ENCODE results near the gene GUCY1A1. TPM values are rescaled to one million over a fixed set of nuclear protein-coding genes. Genes with fewer than 3 reads are reported as not detected.

Gene GUCY1A1
- total RNA-seq, 3 donors from 2014 or later (not counting 1 experiment from before 2014, with no cell fraction given): 4.1 to 7.4 (median 5.2) TPM

- Mint-ChIP-seq H3K4me1 (no peaks in the 10 kb centered on the region), H3K36me3 (no peaks in the 10 kb centered on the region), H3K9me3 (no peaks in the 10 kb centered on the region), H3K27me3 (ENCODE audit: low read depth in 2 of 2) (no peaks in the 10 kb centered on the region), H3K4me3 (no peak overlapping the region), H3K27ac (no peak overlapping the region)
- Histone ChIP-seq H3K4me3 (ENCODE audit: low read length) (no peak overlapping the region), H3K9me3 (ENCODE audit: control insufficient read depth, insufficient read depth, low read length) (no peaks in the 10 kb centered on the region), H3K27me3 (ENCODE audit: control insufficient read depth, insufficient read depth, low read length) (no peaks in the 10 kb centered on the region), H3K27ac (ENCODE audit: low read length) (no peak overlapping the region), H3K36me3 (ENCODE audit: control insufficient read depth, insufficient read depth, low read length) (no peaks in the 10 kb centered on the region), H3K4me1 (ENCODE audit: control insufficient read depth, insufficient read depth, low read length) (no peaks in the 10 kb centered on the region)
- WGBS (ENCODE audit: insufficient coverage): 84% methylated on average over 3 of the region's 3 CpGs
- DNase-seq: no peak
- no peak for ATAC-seq
- TF ChIP-seq CTCF (IDR thresholded peaks at IDR 0.05): no peak
- intact Hi-C loops (cut with micrococcal nuclease): no loop called here
These were observed 67.4 kb downstream of the GUCY1A1 start for GRCh38 chr4:155734065-155734464.

- H3K27me3 Mint-ChIP-seq (ENCODE audit: low read depth in 2 of 2): no peaks in the 10 kb centered on the region
- no peaks in the 10 kb centered on the region for H3K9me3 ChIP-seq (ENCODE audit: control insufficient read depth, insufficient read depth, low read length)
- intact Hi-C loops (cut with micrococcal nuclease): no loop called here
- H3K4me1 Mint-ChIP-seq: no peaks in the 10 kb centered on the region
- no peaks in the 10 kb centered on the region for H3K4me1 ChIP-seq (ENCODE audit: control insufficient read depth, insufficient read depth, low read length)
- no peaks in the 10 kb centered on the region for H3K36me3 Mint-ChIP-seq
- WGBS (ENCODE audit: insufficient coverage): no CpG with 5 or more reads among the region's 1 CpG
- no peak for TF ChIP-seq CTCF (IDR thresholded peaks at IDR 0.05)
- no peak overlapping the region for H3K4me3 Mint-ChIP-seq
- ATAC-seq (no peak), DNase-seq (no peak)
- H3K9me3 Mint-ChIP-seq: no peaks in the 10 kb centered on the region
- no peaks in the 10 kb centered on the region for H3K27me3 ChIP-seq (ENCODE audit: control insufficient read depth, insufficient read depth, low read length)
- no peaks in the 10 kb centered on the region for H3K36me3 ChIP-seq (ENCODE audit: control insufficient read depth, insufficient read depth, low read length)
- H3K4me3 ChIP-seq (ENCODE audit: low read length): no peak overlapping the region
- no peak overlapping the region for H3K27ac ChIP-seq (ENCODE audit: low read length)
- no peak overlapping the region for H3K27ac Mint-ChIP-seq
These were observed 68.3 kb downstream of the GUCY1A1 start for GRCh38 chr4:155734951-155735350.

GRCh38 chr4:155735496-155735895, 68.8 kb downstream of the GUCY1A1 start:
- H3K4me1 Mint-ChIP-seq: no peaks in the 10 kb centered on the region

More at GRCh38 chr4:155735496-155735895, 68.8 kb downstream of the GUCY1A1 start:
- intact Hi-C loops (cut with micrococcal nuclease): no loop called here
- Histone ChIP-seq H3K4me1 (ENCODE audit: control insufficient read depth, insufficient read depth, low read length) (no peaks in the 10 kb centered on the region), H3K9me3 (ENCODE audit: control insufficient read depth, insufficient read depth, low read length) (no peaks in the 10 kb centered on the region), H3K36me3 (ENCODE audit: control insufficient read depth, insufficient read depth, low read length) (no peaks in the 10 kb centered on the region), H3K27me3 (ENCODE audit: control insufficient read depth, insufficient read depth, low read length) (no peaks in the 10 kb centered on the region), H3K27ac (ENCODE audit: low read length) (no peak overlapping the region), H3K4me3 (ENCODE audit: low read length) (no peak overlapping the region)
- no peak for TF ChIP-seq CTCF (IDR thresholded peaks at IDR 0.05)
- Mint-ChIP-seq H3K9me3 (no peaks in the 10 kb centered on the region), H3K27me3 (ENCODE audit: low read depth in 2 of 2) (no peaks in the 10 kb centered on the region), H3K4me3 (no peak overlapping the region), H3K27ac (no peak overlapping the region), H3K36me3 (no peaks in the 10 kb centered on the region)
- no peak for DNase-seq
- no peak for ATAC-seq

All from natural killer cell (primary cell).